Neural progenitor cell (in vitro differentiated cells): ENCODE measurements around the gene PLEKHO1.

Experiments used
- EZH2 ChIP-seq: fragments of 200-600 bp; sonication (generic); IDR thresholded peaks from 2 replicates; pipeline ENCODE4 v1.6.1; 2017; ENCODE audit warnings: antibody characterized with exemption, mild to moderate bottlenecking, moderate library complexity
- EZH2phosphoT487 ChIP-seq: fragments of 200-600 bp; sonication (generic); IDR thresholded peaks from 2 replicates; pipeline ENCODE4 v1.6.1; 2017; ENCODE audit warnings: antibody characterized with exemption
- TF ChIP-seq, protein P1 (sequence below): fragments of 200-600 bp; sonication (generic); IDR thresholded peaks from 2 replicates; pipeline ENCODE4 v1.5.1; 2017; ENCODE audit warnings: antibody characterized with exemption, mild to moderate bottlenecking

DNA sequence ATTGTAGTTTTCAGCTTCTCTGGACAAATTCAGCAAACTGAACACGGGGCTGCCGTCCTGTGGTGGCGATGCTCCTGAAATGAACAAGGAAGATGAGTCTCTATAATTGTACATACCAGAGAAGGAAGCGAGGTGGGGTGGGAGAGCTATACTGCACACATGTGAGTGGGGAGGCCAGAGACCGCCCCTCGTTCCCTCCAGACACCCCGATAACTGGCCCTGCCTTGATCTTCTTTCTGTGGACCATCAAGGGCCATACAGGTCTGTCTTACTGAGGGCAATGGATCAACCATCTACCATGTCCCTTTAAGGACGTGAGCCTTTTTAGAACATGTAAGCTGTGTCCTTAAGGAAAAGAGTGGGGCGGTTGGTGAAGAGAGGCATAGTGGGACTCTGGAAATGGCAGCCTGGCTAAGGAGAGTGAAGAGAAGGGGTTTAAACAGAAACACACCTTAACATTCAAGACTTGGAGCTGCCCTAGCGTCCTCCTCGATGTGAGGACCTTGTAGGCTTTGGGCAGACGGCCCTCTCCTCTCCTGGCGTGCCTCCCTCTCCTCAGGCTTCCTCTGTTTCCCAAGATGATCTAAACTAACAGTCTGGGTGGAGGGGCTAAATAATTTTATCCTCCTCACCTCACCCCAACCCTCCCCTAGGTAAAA lies 5.8 kb downstream of the PLEKHO1 start:
- TF ChIP-seq, protein P1, sequence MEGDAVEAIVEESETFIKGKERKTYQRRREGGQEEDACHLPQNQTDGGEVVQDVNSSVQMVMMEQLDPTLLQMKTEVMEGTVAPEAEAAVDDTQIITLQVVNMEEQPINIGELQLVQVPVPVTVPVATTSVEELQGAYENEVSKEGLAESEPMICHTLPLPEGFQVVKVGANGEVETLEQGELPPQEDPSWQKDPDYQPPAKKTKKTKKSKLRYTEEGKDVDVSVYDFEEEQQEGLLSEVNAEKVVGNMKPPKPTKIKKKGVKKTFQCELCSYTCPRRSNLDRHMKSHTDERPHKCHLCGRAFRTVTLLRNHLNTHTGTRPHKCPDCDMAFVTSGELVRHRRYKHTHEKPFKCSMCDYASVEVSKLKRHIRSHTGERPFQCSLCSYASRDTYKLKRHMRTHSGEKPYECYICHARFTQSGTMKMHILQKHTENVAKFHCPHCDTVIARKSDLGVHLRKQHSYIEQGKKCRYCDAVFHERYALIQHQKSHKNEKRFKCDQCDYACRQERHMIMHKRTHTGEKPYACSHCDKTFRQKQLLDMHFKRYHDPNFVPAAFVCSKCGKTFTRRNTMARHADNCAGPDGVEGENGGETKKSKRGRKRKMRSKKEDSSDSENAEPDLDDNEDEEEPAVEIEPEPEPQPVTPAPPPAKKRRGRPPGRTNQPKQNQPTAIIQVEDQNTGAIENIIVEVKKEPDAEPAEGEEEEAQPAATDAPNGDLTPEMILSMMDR: no peak
- TF ChIP-seq EZH2 (no peak), EZH2phosphoT487 (no peak)
